Measurements from ENCODE around the gene MN1.

DNA sequence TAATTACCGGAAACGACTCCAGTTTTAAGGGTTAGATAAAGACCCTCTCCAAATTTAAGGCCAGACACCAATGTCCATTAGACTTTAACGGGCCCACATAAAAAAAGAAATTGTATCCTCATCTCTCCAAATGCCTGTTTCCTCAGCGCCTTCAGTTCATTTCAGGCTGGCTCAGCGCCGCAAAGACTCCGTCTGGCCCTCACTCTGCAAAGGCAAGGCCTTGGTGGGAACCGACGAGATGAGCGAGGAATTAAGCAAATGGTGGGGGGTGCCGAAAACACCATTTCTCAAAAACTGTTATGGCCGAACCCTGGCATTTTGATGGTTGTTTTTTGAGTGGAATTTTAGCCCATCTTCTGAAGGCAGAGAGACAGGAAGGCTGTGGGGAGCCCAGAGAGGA, 15.7 kb downstream of the MN1 start:
- no peak for TF ChIP-seq POLR2AphosphoS5 (IDR thresholded peaks at IDR 0.05; ENCODE audit: low read depth)
- TF ChIP-seq, protein P1, sequence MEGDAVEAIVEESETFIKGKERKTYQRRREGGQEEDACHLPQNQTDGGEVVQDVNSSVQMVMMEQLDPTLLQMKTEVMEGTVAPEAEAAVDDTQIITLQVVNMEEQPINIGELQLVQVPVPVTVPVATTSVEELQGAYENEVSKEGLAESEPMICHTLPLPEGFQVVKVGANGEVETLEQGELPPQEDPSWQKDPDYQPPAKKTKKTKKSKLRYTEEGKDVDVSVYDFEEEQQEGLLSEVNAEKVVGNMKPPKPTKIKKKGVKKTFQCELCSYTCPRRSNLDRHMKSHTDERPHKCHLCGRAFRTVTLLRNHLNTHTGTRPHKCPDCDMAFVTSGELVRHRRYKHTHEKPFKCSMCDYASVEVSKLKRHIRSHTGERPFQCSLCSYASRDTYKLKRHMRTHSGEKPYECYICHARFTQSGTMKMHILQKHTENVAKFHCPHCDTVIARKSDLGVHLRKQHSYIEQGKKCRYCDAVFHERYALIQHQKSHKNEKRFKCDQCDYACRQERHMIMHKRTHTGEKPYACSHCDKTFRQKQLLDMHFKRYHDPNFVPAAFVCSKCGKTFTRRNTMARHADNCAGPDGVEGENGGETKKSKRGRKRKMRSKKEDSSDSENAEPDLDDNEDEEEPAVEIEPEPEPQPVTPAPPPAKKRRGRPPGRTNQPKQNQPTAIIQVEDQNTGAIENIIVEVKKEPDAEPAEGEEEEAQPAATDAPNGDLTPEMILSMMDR (conservative IDR thresholded peaks at IDR 0.05; ENCODE audit: low read depth in 2 of 2): no peak
- TF ChIP-seq EZH2 (IDR thresholded peaks at IDR 0.05; ENCODE audit: low read depth, unreplicated experiment): no peak
- no peak for TF ChIP-seq ZNF331 (CRISPR knock-in tag; IDR thresholded peaks at IDR 0.05; ENCODE audit: low read depth)
- no peak for TF ChIP-seq EZH2phosphoT487 (IDR thresholded peaks at IDR 0.05; ENCODE audit: unreplicated experiment)
- no peak for TF ChIP-seq CREB1 (CRISPR knock-in tag; IDR thresholded peaks at IDR 0.05; ENCODE audit: low read depth)
- TF ChIP-seq, protein P2, sequence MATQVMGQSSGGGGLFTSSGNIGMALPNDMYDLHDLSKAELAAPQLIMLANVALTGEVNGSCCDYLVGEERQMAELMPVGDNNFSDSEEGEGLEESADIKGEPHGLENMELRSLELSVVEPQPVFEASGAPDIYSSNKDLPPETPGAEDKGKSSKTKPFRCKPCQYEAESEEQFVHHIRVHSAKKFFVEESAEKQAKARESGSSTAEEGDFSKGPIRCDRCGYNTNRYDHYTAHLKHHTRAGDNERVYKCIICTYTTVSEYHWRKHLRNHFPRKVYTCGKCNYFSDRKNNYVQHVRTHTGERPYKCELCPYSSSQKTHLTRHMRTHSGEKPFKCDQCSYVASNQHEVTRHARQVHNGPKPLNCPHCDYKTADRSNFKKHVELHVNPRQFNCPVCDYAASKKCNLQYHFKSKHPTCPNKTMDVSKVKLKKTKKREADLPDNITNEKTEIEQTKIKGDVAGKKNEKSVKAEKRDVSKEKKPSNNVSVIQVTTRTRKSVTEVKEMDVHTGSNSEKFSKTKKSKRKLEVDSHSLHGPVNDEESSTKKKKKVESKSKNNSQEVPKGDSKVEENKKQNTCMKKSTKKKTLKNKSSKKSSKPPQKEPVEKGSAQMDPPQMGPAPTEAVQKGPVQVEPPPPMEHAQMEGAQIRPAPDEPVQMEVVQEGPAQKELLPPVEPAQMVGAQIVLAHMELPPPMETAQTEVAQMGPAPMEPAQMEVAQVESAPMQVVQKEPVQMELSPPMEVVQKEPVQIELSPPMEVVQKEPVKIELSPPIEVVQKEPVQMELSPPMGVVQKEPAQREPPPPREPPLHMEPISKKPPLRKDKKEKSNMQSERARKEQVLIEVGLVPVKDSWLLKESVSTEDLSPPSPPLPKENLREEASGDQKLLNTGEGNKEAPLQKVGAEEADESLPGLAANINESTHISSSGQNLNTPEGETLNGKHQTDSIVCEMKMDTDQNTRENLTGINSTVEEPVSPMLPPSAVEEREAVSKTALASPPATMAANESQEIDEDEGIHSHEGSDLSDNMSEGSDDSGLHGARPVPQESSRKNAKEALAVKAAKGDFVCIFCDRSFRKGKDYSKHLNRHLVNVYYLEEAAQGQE (IDR thresholded peaks at IDR 0.05; ENCODE audit: unreplicated experiment): no peak
